AG09309 (cell line): ENCODE results near the gene PRR5.

ENCODE experiments used
- DNase-seq: peaks from one replicate; pipeline ENCODE4 v3.0.0-alpha.2; 2010; ENCODE audit warnings: low read depth
- H3K4me3 ChIP-seq: 2 replicates; pipeline ENCODE4 v1.5.1; 2011; ENCODE audit warnings: mild to moderate bottlenecking, low read depth, low read length, moderate library complexity; ENCODE audit not compliant: control insufficient read depth
- CTCF ChIP-seq: IDR thresholded peaks from 2 replicates; pipeline ENCODE4 v1.5.1; 2011; ENCODE audit warnings: mild to moderate bottlenecking, low read depth, low read length, inconsistent platforms; ENCODE audit not compliant: insufficient read depth, control insufficient read depth; ENCODE audit errors: missing control alignments

PRR5 gene

DNA sequence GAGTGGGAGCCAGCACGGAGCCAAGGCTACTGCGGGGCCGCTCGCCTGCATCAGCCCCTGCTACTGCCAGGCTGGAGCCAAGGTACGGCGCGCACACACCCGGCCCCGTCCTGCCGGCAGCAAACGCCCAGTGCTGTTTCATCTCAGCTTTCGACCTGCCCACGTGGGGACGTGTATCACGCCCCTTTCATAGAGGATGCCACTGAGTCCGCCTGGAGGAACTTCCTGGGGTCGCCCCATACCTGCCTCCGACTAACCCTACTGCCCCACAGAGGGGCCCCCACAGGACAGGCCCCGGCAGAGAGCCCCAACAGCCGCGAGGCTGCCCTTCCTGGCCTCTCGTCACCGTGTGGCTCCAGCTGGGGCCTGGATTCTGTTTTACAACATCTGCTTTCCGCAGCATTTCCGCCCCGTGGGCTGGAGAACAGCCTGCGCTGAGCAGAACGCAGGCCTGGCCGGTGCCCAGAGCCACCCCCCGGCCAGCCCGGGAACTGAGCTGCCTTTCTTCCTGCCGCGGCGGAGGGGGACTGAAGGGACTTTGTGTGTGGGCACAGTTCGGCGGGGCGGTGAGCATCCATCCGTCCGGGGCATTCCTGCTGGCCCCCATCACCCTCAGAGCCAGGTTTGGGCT is 27.5 kb downstream of the PRR5 start:
- H3K4me3 ChIP-seq: no peak overlapping the region
- peak; percentile 57 for TF ChIP-seq CTCF
- DNase-seq: peak; percentile 16

DNA sequence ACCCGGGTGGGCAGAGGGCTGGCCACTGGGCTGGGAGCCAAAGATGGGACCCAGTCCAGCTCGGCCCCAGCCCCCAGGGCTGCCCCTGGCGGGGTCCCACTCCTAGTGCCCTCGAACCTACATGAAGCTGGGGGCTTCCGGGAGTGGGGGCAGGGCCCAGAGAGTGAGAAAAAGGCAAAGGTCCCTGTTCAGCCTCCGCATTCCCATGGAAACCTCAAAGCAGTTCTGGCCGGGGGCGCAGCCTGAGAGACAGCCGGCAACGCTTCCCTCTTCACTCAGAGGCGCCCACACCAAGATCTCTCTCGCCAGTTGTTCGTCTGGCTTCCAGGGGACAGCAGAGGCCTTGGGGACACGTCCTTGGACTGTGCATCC is 28.0 kb downstream of the PRR5 start:
- H3K4me3 ChIP-seq: no peak overlapping the region
- DNase-seq: no peak
- TF ChIP-seq CTCF: no peak

DNA sequence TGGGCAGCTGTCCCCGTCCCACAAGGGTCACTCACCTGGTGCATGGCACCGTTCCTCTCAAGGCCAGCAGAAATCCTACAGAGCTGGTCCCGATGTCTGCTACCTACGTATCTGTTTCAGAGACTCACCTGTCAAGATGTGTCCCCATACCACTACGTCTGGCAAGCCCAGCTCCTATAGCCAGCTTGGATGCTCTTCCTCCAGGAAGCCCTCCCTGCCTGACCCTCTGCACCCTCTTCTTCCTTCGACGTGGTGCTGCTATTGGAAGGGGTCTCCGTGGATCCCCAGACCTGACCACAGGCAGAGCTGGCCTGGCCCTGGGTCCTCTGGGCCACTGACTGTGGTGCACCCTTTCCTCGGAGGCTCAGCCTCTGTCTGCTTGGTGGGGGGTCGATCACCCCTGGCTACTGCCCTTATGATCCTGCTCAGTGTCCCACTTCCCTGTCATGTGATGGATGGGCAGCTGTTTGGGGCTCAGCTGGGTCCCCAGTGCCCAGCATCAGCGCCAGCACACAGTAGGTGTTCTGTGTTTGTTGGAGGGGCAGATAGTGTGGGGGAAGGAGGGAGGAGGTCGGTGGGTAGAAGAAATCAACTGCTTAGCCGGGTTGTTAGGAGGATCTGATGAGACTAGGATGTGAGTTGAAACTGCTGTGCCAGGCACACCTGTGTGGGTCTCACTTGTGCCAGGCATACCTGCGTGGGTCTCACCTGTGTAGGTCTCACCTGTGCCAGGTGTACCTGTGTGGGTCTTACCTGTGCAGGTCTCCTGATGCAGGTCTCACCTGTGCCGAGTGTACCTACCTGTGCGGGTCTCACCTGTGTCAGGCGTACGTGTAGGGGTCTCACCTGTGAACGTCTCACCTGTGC is 28.7 kb downstream of the PRR5 start:
- no peak for DNase-seq
- no peak for TF ChIP-seq CTCF
- no peak overlapping the region for H3K4me3 ChIP-seq

DNA sequence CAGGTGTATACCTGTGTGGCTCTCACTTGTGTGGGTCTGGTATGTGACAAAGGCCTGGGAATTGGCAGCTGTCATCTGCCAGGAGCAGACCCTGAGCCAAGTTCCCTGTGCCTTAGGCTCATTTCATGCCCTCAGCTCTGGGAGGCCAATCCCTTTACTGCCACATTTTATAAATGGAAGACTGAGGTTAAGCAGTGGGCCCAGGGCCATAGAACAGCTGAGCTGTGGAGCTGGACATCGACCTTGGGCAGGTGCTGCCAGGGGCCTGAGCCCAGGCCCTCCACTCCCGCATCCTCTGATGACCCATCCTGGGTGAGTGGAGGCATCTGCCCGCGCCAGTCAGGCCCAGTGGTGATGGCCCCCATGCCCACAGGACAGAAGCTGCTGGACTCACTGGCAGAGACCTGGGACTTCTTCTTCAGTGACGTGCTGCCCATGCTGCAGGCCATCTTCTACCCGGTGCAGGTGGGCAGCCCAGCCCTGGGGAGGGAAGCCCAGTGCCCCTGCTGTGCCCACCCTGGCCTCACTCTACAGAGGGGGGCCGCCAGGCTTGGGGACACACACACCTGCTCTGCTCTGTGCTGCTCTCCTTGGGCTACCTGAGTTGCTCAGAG is 29.5 kb downstream of the PRR5 start:
- DNase-seq: no peak
- H3K4me3 ChIP-seq: no peak overlapping the region
- TF ChIP-seq CTCF: no peak

DNA sequence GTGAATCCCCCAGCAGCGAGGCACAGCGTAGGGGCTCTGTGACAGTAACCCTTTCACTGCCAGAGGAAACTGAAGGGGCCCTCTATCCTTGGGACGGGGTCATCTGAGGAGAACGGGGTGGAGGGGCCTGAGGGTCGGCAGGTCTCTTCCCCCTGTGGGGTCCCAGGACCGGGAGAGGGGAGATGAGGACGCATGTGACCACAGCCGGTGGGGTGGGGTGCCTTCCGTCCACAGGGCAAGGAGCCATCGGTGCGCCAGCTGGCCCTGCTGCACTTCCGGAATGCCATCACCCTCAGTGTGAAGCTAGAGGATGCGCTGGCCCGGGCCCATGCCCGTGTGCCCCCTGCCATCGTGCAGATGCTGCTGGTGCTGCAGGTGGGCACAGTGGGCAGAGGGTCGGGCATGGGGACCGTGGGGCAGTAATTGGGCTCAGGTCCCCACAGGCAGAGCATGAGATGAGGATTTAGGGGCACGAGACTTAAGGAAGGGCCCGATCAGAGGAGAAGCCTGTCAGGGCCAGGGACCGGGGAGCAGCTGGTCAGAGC is 30.1 kb downstream of the PRR5 start:
- DNase-seq: no peak
- no peak for TF ChIP-seq CTCF
- no peak overlapping the region for H3K4me3 ChIP-seq

GRCh38 chr22:44732661-44733060 is 30.7 kb downstream of the PRR5 start:
- DNase-seq: no peak
- no peak for TF ChIP-seq CTCF
- H3K4me3 ChIP-seq: no peak overlapping the region
